NCI-H526 (cell line): Measurements from ENCODE around the gene SMIM34.

Source experiments
- DNase-seq, 2 experiments: peaks; one replicate each; lab custom pipeline; 2025; lab: John Stamatoyannopoulos, UW

The SMIM34 gene

GRCh38 chr21:34372321-34372720 lies 51.4 kb downstream of the SMIM34 start:
- no peak for DNase-seq

- no peak for DNase-seq
These were observed 54.0 kb downstream of the SMIM34 start for GRCh38 chr21:34369741-34370140.
